Measurements from ENCODE around the gene ZNF345. TPM values are rescaled to one million over a fixed set of nuclear protein-coding genes. Genes with fewer than 3 reads are reported as not detected.

Gene ZNF345
- total RNA-seq, 4 donors from 2014 or later: 5.9 to 25.6 (median 12.8) TPM

GRCh38 chr19:36916991-36917390, 66.3 kb downstream of the ZNF345 start:
- peak overlapping the region; percentile 68 to 69 for H3K4me3 ChIP-seq
- no peaks in the 10 kb centered on the region for H3K27me3 ChIP-seq
- peak overlapping the region; percentile 90 to 91 for H3K27ac ChIP-seq
- intact Hi-C loops (cut with DNase I; ENCODE audit: low total_unique reads): no loop called here
- no peaks in the 10 kb centered on the region for H3K4me1 ChIP-seq
- TF ChIP-seq POLR2A (IDR thresholded peaks at IDR 0.05): no peak
- no peaks in the 10 kb centered on the region for H3K36me3 ChIP-seq
- no peaks in the 10 kb centered on the region for H3K9me3 ChIP-seq
- DNase-seq: no peak

GRCh38 chr19:36918090-36918489, 67.4 kb downstream of the ZNF345 start:
- Histone ChIP-seq H3K27me3 (no peaks in the 10 kb centered on the region), H3K9me3 (no peaks in the 10 kb centered on the region), H3K4me1 (no peaks in the 10 kb centered on the region), H3K4me3 (no peak overlapping the region), H3K27ac (no peak overlapping the region), H3K36me3 (no peaks in the 10 kb centered on the region)
- intact Hi-C loops (cut with DNase I; ENCODE audit: low total_unique reads): no loop called here
- TF ChIP-seq CTCF (IDR thresholded peaks at IDR 0.05) (no peak), POLR2A (IDR thresholded peaks at IDR 0.05) (no peak)
- DNase-seq: no peak

Small RNA genes within 50 kb of the gene (small RNA-seq; reads per million reads assigned to genes)
- not detected for gene RF00019

Other genes starting within 250 kb of the ZNF345 start
- 10 to 100 TPM in 1 of 4 donors, 1 to 10 TPM in 2, under 1 TPM in 1; 0.59 to 29.4 (median 5.5) TPM for gene ZNF382, start 245.6 kb upstream of the ZNF345 start, total RNA-seq
- gene ZNF461, start 184.0 kb upstream of the ZNF345 start, total RNA-seq: 10 to 100 TPM in 3 of 4 donors, 1 to 10 TPM in 1; 5.1 to 46.5 (median 20.7) TPM
- 10 to 100 TPM in 3 of 4 donors, 1 to 10 TPM in 1; 6.5 to 27.9 (median 13.7) TPM for gene ZNF567, start 163.3 kb upstream of the ZNF345 start, total RNA-seq
- 10 to 100 TPM in 1 of 4 donors, 1 to 10 TPM in 3; 1.8 to 23.5 (median 7.3) TPM for gene ZNF850, start 78.1 kb upstream of the ZNF345 start, total RNA-seq
- 10 to 100 TPM in 2 of 4 donors, 1 to 10 TPM in 2; 5.6 to 19.8 (median 8.3) TPM for gene ZNF790, start 12.5 kb upstream of the ZNF345 start, total RNA-seq
- gene ZNF829, start 65.4 kb downstream of the ZNF345 start, total RNA-seq: 10 to 100 TPM in 1 of 4 donors, 1 to 10 TPM in 3; 2.1 to 11.5 (median 5.1) TPM
- gene ZNF568, start 65.5 kb downstream of the ZNF345 start, total RNA-seq: 10 to 100 TPM in 3 of 4 donors, 1 to 10 TPM in 1; 2.4 to 34.0 (median 15.5) TPM
- gene ZNF420, start 227.6 kb downstream of the ZNF345 start, total RNA-seq: 10 to 100 TPM in 3 of 4 donors, 1 to 10 TPM in 1; 6.1 to 53.5 (median 17.2) TPM

Data from uterus (tissue), 4 donors.